OCI-LY7 (cell line): ENCODE data around the gene ICOS.

ENCODE experiments used
- CTCF ChIP-seq: fragments of 200-600 bp; sonication (generic); conservative IDR thresholded peaks from 2 replicates; pipeline ENCODE4 v1.5.1; 2014; ENCODE audit warnings: mild to moderate bottlenecking, antibody characterized with exemption, low read length, moderate library complexity, mixed read lengths
- EZH2phosphoT487 ChIP-seq: fragments of 200-600 bp; sonication (generic); IDR thresholded peaks from 2 replicates; pipeline ENCODE4 v1.6.1; 2018; ENCODE audit warnings: low read depth, borderline replicate concordance, mild to moderate bottlenecking, mixed run types, antibody characterized with exemption, low read length, moderate library complexity, mixed read lengths

GRCh38 chr2:203992509-203992908, 55.9 kb downstream of the ICOS start:
- TF ChIP-seq CTCF (no peak), EZH2phosphoT487 (no peak)
